SK-N-SH treated with all-trans-retinoic acid at 6 μM for 48 hours (cell line): Measurements from ENCODE around the gene UQCR11.

Experiments
- ESRRG ChIP-seq: fragments of 250-450 bp; sonication (Bioruptor Pico); IDR thresholded peaks from 2 replicates; pipeline ENCODE4 v1.6.1; 2021; ENCODE audit warnings: mild to moderate bottlenecking
- GLIS3 ChIP-seq: fragments of 250-450 bp; sonication (Bioruptor Pico); IDR thresholded peaks from 2 replicates; pipeline ENCODE4 v1.5.0; 2020; ENCODE audit warnings: mild to moderate bottlenecking, moderate library complexity

DNA sequence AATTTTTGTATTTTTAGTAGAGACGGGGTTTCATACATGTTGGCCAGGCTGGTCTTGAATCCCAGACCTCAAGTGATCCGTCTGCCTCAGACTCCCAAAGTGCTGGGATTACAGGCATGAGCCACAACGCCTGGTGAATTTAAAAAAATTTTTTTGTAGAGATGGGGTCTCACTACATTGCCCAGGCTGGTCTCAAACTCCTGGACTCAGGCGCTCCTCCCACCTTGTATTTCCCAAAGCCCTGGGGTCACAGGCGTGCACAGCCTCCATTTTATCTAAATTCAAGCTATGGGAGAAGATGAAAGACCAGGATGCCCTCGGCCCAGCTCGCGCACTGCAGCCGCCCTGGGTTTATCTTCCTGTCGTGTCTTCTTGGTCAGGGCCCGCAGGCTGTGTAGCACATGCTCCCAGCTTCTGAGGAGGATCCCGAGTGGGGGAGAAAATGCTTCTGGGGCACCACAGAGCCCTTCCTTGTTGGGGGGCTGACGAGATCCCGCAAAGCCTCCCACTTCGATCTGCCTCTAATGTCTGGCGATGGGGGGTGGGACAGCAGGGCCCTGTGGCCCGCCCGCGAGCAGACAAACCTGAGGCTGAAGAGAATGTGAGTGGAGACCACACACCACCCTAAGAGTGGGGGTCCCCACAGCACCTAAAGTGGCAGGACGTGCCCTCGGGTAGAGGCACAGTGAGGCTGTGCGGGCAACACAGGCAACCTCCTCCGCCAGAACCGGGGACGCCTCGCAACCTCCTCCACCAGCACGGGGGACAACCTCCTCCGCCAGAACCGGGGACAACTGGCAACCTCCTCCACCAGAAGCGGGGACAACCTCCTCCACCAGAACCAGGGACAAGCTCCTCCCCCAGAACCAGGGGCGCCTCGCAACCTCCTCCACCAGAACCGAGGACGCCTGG is 31.3 kb upstream of the UQCR11 start:
- TF ChIP-seq GLIS3 (CRISPR knock-in tag) = no peak
- no peak for TF ChIP-seq ESRRG
